HG03103 (cell line): ENCODE data around the gene PTPN5.
"Not testable (repeated sequence)": the region's sequence is repeated elsewhere in the genome, so short reads cannot be mapped to it uniquely, and the experiment has no call there.

Experiments
- ATAC-seq: cut with Tn5 transposase; IDR thresholded peaks from one replicate; pipeline ENCODE4 v1.9.1; 2021; ENCODE audit warnings: low read depth; ENCODE audit not compliant: unreplicated experiment

The PTPN5 gene

GRCh38 chr11:18791207-18791968 is at the start of gene PTPN5:
Gene PTPN5 (minus strand): TSS chr11:18791798. CDS start chr11:18771958, 19,840 bp downstream.
- ATAC-seq = no peak

GRCh38 chr11:18836417-18836816 is 44.8 kb upstream of the PTPN5 start:
- ATAC-seq = no peak

GRCh38 chr11:18834754-18835466 is 43.3 kb upstream of the PTPN5 start:
- no peak for ATAC-seq

GRCh38 chr11:18820160-18820559 is 28.6 kb upstream of the PTPN5 start:
- not testable (repeated sequence) for ATAC-seq

GRCh38 chr11:18804199-18804999 is 12.8 kb upstream of the PTPN5 start:
- no peak for ATAC-seq

- ATAC-seq = no peak
Measured at GRCh38 chr11:18802381-18803257, 11.0 kb upstream of the PTPN5 start.

- no peak for ATAC-seq
Measured at GRCh38 chr11:18798799-18799469, 7.3 kb upstream of the PTPN5 start.

GRCh38 chr11:18794956-18795355 is 3.4 kb upstream of the PTPN5 start:
- no peak for ATAC-seq

- no peak for ATAC-seq
Measured at GRCh38 chr11:18792827-18793226, 1.2 kb upstream of the PTPN5 start.

- no peak for ATAC-seq
Measured at GRCh38 chr11:18791969-18792628, 501 bp upstream of the PTPN5 start.

- ATAC-seq = no peak
Measured at GRCh38 chr11:18790883-18791206, 753 bp downstream of the PTPN5 start.

GRCh38 chr11:18789942-18790341 is 1.7 kb downstream of the PTPN5 start:
- no peak for ATAC-seq

- no peak for ATAC-seq
Measured at GRCh38 chr11:18785411-18785810, 6.2 kb downstream of the PTPN5 start.

- ATAC-seq = no peak
Measured at GRCh38 chr11:18780896-18781295, 10.7 kb downstream of the PTPN5 start.

GRCh38 chr11:18780329-18780728 is 11.3 kb downstream of the PTPN5 start:
- ATAC-seq = no peak

- no peak for ATAC-seq
Measured at GRCh38 chr11:18778468-18778867, 13.1 kb downstream of the PTPN5 start.

GRCh38 chr11:18776324-18776723 is 15.3 kb downstream of the PTPN5 start:
- no peak for ATAC-seq

- no peak for ATAC-seq
Measured at GRCh38 chr11:18775492-18776292, 15.9 kb downstream of the PTPN5 start.

- no peak for ATAC-seq
Measured at GRCh38 chr11:18774801-18775200, 16.8 kb downstream of the PTPN5 start.
